Activated T-cell treated with anti-CD3 and anti-CD28 coated beads, Interleukin-2, amount 50 U/mL, for 1 hour (primary cell): ENCODE results near the gene ACOXL.

Source experiments
- DNase-seq: peaks from one replicate; pipeline ENCODE4 v3.0.0-alpha.2; 2020

Gene ACOXL

DNA sequence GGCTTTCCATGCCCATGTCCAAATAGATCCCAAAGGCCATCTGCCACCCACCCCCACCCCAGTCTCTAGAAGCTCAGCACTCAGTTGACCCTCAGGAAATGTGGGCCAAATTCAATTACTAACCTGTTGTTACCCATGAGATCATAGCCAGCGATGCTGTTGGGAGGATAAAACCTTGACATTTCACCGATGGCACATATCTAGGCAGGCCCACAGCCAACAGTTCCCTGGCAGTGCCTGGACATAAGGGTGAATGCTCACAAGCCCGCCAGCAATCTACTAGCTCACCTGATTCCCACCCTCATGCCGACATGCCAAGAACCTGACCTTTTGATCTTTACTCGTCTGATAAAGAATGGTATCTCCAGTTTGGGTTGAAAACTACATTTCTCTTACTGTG, 11.8 kb upstream of the ACOXL start:
- no peak for DNase-seq

GRCh38 chr2:110724820-110725219, 7.6 kb upstream of the ACOXL start:
- no peak for DNase-seq

- DNase-seq, result no peak
These were observed 7.0 kb upstream of the ACOXL start for GRCh38 chr2:110725370-110725769.

- DNase-seq, result no peak
These were observed 6.5 kb upstream of the ACOXL start for GRCh38 chr2:110725859-110726258.

DNA sequence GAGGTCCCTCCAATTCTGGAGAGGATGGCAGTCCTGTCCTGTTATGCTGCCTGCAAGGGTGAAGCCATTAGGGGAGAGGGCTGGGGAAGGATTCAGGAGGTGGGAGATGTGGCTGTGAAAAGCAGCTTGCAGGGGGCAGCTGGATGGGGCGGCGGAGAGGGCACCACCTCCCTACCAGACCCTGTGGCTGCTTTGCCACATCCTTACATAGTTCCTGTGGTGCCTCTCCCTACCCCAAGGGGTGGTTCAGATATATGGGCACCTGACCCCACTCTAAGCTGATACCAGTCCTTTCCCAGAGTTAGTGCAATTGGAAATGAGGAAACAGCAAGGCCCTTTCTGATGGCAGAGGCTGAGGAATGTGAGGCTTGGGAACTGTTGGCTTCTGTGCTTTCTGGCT, 6.1 kb upstream of the ACOXL start:
- no peak for DNase-seq

- no peak for DNase-seq
These were observed 4.5 kb upstream of the ACOXL start for GRCh38 chr2:110727923-110728322.

GRCh38 chr2:110729106-110729505, 3.3 kb upstream of the ACOXL start:
- DNase-seq, result no peak

- DNase-seq, result no peak
These were observed 1.3 kb upstream of the ACOXL start for GRCh38 chr2:110731064-110731463.

- no peak for DNase-seq
These were observed 3.0 kb downstream of the ACOXL start for GRCh38 chr2:110735366-110735765.

- no peak for DNase-seq
These were observed 5.4 kb downstream of the ACOXL start for GRCh38 chr2:110737783-110738182.

DNA sequence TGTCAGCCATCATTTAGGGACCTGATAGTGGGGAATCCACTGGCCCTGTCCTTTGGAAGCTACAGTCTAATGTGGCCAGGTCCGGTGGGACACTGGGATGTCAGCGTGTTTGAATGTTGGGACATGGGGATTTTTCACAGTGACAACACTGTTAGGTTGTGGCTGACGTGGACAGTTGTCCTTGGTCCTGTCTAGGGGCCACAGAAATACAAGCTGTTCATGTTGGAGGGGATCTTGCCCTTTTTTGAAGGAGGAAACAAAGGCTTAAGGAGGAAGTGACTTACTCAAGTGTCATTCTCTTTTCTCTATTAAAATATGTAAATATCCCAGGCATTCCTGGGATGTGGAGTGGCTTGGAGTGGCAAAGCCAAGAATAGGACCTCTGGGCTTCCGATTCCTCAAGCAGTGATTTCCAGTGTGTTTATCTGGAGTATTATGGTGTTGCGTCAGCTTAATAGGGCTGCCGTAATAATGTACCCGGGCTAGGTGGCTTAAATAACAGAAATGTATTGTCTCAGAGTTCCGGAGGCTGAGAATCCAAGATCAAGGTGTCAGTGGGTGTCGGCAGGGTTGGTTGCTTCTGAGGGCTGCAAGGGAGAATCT, 8.5 kb downstream of the ACOXL start:
- no peak for DNase-seq

DNA sequence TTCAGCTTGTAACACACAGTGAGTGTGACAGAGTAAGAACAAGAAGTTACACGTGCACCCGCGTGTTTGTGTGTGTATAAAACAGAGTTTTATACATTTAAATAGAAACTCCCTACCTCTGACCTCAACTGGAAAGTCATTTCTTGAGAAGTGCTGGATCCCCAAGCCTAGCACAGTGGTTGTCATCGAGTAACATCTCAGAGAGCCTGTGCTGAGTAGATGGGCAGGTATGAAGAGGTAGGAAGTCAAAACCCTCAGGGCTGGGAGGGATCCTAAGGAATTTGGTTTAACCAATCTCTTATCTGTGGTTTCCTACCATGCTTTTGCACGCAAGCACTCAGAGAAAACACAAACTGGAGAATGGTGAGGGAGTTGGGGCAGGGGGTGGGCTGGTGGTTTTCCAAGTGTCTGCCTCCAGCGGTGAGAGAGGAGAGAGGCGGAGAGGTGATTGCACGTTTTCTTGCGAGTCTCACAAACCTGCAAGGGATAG, 9.2 kb downstream of the ACOXL start:
- DNase-seq, result no peak

DNA sequence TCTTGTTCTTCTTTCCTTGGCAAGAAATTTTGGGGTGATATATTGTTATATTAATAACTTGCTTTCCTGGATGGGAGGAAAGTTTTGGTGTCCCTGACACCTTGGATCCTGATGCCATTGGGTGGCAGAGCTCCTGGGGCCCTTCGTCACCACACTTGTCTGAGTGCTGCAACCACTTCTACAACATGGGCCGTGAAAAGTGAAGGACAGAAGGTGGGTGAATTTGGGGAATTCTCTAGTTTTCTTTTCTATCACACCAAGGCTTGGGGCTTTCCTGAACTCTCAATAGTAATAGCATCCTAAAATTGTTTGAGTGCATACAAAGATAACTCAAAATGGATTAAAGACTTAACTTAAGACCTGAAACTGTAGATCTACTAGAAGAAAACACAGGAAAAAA, 10.0 kb downstream of the ACOXL start:
- DNase-seq, result no peak

DNA sequence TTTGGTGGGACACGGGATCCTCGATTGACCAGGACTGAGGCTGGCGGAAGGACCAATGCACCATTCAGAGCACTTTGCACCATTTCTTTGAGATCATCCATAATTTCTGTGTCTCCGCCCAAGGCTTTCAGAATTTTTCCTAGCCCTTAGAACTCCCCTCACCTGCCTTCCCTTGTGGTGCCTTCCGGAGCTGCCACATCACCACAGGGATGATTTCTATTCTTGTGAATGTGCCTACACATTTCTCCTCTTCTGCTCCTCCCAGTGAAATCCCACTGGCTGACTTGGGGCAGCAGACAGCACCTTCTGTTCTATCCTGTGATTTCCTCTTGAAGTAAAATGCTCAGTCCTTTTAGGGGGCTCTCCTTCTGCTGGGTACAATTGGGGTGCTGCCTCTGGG, 11.2 kb downstream of the ACOXL start:
- no peak for DNase-seq

DNA sequence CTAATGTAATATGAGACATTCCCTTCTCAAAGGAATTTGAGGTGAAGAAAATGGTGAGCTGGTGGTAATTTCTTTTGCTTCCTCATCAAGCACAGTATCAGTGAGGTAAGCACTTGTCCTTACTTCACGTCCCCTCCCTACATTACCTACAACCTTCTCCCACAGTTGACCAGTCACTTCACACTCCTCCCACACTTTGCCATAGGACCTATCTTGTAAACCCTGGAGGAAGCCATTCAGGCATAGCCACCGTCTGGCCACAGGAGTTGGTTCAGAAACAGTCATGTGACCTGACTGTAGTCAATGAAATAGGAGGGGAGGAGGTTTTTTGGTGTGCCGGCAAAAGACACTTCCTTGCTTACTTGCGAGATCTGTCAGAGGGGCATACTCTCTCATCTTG, 12.1 kb downstream of the ACOXL start:
- no peak for DNase-seq

- no peak for DNase-seq
These were observed 12.7 kb downstream of the ACOXL start for GRCh38 chr2:110745048-110745447.

DNA sequence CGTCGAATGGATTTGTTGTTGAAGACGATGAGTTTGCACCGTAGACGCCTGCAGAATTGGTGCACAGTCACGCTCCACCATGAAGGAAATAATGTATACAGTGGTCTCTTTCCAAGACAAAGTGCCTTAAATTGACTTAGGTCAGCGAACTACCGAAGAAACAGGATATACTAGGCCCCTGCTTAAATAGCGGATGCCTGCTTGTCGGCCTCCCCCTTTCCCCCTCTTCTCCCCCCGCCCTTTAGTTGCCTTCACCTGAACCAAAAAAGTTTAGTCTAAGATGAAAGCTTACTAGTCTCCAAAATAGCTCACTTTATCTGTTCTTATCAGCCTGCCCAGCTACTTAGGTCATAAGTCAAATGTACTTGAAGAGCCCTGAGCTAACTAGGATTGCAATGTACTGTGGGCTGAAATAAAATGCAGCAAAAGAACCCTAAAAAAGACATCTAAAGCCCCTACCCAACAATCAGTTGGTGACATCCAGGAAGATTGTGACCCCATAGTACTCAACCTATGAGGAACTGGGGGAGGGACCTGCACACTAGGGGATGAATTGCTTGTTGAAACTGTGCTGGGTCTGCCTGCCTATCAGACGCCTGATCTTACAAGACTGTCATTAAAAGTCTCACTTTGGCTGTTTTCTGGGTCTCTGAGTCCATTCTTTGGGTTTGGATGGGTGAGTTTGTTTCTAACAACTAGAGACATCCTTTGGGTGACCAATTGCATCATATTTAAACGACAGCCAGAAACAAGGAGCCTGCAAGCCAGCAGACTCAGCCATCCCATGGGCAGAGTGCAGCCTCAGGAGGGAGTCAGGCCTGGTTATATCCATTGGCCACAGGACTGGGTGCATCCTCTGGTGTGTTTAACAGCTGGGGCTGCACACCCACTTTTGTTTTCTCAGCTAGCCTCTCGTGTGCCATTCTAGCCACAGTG, 14.5 kb downstream of the ACOXL start:
- no peak for DNase-seq

GRCh38 chr2:110747522-110748488, 15.4 kb downstream of the ACOXL start:
- no peak for DNase-seq

DNA sequence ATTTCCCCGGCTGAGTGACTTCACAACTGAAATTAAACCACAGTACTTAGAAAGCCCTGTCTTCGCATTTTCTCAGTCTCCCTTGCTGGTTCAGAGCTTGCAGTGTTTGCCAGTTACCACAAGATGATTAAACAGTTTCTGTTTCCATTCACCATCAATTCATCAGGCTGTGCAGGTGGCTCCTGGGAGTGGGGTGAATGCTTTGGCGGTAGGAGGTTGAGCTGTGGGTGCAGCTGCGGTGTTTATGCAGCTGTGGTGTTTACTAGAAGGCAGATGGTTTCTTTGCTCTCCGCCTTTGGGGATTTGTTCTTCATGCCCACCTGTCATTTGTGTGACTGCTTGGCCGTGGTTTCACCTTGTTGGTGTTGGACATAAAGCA, 16.1 kb downstream of the ACOXL start:
- peak; percentile 29 for DNase-seq

DNA sequence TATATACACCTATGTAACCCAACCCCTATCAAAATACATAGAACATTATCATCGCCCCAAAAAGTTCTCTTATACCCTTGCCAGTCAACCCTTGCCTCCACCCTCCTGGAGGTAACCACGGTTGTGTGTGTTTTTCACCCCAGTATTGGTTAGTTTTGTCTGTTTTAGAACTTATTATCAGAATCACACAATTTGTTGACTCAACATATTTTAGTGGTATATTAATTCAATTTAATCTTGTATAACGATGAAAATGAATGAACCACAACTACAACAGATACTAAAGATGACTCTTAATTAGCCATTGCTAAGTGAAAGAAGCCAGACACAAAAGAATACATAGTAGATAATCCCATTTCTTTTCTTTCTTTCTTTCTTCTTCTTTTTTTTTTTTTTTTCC, 19.3 kb downstream of the ACOXL start:
- no peak for DNase-seq

DNA sequence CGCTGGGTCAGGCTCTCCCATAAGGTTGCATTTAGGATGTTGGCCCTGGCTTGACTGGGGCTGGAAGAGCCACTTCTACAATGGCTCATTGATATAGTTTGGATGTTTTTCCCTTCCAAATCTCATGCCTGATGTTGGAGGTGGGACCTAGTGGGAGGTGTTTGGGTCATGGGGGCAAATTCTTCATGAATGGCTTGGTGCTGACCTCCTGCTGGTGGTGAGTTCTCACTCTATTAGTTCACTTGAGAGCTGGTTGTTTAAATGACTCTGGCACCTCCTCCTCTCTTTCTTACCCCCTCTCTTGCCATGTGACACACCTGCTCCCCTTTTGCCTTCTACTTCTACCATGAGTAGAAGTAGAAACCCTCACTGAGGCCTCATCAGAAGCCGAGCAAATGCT, 20.5 kb downstream of the ACOXL start:
- DNase-seq, result no peak

DNA sequence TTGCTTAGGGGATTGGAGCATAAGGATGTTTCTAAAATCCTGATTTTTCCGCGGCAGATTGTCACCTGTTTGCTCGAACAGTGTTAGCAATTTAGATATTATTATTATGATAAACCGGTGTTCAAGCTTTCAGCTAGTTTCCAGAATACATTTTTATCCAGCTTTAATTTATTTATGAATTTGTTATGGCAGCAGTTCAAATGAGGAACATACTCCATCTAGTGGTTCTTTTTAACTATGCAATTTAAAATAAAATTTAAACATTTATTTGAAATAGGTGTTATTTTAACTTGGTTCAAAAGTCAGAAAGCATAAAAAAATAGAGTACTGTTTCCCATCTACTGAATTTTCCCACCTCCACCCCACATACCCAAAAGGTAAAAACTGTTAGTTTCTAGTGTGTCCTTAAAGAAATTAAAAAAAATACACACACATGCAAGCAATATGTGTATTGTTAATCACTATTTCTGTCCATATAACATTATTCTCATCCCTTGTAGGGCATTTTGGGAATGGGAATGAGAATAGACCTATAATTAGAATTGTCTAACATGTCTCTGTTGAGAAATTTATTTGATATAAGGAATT, 23.2 kb downstream of the ACOXL start:
- no peak for DNase-seq

GRCh38 chr2:110759411-110759810, 27.0 kb downstream of the ACOXL start:
- no peak for DNase-seq
